GM11168 (cell line): ENCODE measurements around the gene CD163L1.
"Not testable (repeated sequence)": the region's sequence is repeated elsewhere in the genome, so short reads cannot be mapped to it uniquely, and the experiment has no call there.

Source experiments
- in situ Hi-C: fragments of 300-500 bp; cut with MboI; formaldehyde crosslinking; loops from one replicate; pipeline ENCODE4 v1.12.0; 2022; ENCODE audit warnings: low sequenced_read_pairs; ENCODE audit not compliant: unreplicated experiment

The CD163L1 gene

DNA sequence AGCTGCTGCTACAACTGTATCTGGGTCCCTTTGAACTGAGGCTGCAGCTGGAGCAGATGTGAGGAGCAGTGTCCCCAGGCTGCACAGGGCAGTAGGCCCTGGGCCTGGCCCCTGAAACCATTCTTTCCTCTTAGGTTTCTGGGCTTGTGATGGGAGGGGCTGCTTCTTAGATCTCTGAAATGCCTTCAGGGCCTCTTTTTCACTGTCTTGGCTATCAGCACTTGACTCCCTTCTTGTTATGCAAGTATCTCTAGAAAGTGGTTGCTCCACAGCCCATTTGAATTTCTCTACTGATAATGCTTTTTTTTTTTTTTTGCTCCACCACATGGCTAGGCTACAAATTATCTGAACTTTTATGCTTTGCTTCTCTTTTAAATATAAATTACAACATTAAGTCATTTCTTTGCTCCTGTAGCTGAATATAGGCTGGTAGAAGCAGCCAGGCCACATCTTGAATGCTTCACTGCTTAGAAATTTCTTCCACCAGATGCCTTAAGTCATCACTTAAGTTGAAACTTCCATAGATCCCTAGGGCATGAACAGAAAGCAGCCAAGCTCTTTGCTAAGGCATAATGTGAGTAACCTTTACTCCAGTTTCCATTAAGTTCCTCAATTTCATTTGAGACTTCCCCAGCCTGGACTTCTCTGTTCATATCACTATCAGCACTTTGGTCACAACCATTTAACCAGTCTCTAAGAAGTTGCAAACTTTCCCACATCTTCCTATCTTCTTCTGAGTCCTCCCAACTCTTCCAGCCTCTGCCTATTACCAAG, 98.9 kb downstream of the CD163L1 start:
- in situ Hi-C loops: no loop called here

DNA sequence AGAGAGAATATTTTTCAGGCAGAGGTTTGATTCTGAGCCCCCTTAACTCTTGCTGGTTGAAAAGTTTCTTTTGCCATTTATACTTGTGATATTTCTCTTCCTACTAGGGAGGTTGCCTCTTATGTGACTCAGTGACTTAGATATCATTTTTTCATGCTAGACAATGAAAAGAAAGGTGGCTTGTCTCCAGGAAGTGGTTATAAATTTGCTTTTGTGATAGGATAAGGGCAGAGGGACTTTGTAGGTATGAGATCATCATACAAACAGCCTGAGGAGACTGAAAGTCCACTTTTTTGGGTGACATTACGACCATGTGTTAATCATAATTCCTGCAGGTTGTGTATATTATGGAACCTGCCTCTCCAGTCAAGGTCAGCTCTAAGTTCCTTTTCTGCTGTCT, 104.3 kb downstream of the CD163L1 start:
- in situ Hi-C loops: no loop called here

DNA sequence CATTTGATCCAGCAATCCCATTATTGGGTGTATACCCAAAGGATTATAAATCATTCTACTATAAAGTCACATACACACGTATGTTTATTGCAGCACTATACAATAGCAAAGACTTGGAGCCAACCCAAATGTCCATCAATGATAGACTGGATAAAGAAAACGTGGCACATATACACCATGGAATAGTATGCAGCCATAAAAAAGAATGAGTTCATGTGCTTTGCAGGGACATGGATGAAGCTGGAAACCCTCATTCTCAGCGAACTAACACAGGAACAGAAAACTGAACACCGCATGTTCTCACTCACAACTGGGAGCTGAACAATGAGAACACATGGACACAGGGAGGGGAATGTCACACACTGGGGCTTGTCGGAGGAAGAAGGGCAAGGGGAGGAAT, 106.2 kb downstream of the CD163L1 start:
- in situ Hi-C loops: not testable (repeated sequence)

DNA sequence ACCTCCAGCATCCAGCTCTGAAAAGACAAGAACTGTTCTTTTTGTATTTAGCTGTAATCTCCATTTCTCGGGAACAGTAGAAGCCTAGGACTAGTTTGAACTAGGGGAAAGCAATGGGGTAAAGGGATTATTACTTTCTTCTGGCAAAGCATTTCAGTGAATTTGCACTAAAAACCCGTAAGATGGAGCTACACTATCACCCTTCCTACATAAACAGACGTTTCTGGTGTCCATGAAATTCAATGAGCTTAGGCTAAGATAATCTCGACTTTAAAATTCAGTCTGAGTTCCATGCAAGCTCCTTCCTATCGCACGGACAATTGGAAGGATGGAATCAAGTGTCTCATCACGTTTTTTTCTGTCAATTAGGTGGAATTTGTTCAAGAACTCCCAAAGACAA, 116.0 kb downstream of the CD163L1 start:
- in situ Hi-C loops: no loop called here

DNA sequence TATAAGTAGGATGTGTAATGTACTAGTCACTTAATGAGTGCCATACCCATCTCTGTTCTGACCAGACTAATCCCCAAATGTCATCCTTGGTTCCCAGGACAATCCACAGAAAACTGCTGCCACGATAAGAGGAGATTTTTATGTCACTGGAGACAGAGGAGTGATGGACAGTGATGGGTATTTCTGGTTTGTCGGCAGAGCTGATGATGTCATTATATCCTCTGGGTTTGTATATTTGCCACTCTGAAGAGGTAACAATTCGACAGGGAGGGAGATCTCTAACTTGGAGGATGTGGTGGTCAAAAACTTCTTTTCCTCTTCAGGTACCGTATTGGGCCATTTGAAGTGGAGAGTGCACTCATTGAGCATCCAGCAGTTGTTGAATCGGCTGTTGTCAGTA, 119.8 kb downstream of the CD163L1 start:
- in situ Hi-C loops: no loop called here

DNA sequence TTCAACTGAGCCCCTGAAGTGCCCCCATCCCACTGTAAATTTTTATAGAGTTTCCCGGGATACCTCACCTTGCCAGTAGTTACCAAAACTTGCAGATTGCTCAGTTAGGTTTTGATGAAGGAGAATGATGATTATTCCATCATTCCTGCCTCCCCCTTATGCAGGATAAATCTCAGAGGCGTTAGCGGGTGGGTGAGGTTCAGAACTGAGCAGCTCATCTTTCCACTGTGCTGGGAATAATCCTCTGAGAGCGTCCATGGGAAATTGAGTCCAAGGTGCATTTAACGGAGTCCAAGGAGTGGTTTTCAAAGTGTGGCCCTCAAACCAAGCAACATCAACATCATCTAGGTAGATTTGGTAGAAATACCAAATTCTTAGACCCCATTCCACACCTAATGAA, 121.4 kb downstream of the CD163L1 start:
- in situ Hi-C loops: no loop called here

DNA sequence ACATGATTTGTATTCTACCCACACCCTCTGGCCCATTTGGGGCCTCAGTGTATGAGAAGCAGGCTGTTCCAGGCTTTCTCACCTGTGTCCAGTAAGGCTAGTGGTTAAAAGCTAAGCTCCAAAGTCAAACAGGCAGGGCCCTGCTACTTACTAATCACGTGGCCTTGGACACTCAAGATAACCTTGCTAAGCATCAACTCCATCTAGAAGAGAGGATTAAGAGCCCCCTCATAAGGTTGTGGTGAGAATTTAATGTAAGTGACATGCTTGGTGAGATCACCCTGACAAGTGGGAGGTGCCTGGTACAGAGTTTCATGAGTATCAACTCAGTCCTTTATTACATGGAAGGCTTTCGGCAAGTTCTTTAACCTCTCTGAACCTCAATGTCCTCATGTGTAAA, 122.3 kb downstream of the CD163L1 start:
- in situ Hi-C loops: no loop called here

DNA sequence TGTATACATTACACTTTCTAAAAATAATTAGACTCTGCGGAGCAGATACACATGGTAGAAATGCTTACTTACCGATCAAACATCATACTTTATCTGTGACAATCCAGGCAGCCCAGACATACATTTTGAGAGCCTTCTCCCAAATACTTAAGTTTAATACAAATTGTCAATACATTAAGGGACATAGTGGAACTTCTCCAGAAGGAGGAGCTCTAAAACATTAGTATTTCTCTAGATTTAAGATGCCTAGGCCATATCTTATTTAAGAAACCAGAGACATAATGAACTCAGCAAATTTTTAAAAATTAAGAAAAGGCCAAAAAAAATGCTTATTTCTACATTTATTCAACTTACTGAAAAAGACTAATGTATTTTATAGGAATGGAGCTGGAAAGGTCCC, 124.0 kb downstream of the CD163L1 start:
- in situ Hi-C loops: no loop called here

DNA sequence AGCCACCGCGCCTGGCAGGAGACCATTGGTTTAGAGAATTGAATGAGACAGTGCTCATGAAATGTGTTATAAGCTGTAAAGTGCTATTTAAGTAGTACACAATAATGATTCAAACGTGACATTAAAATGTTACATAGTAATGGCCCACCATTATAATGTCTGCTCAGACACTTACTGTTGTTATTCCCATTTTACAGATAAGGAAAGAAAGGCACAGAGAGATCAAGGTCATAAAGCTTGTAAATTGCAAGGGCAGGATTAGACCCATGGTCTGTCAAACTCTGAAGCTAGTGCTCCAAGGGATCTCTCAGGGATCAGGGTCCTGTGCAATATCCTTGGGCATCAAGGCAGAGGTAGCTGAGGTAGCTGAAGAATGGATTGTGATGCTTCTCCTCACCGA, 133.9 kb downstream of the CD163L1 start:
- in situ Hi-C loops: no loop called here
